ENCODE results near the gene CNIH2. TPM values are rescaled to one million over a fixed set of nuclear protein-coding genes. Genes with fewer than 3 reads are reported as not detected.
A peak's percentile ranks its signal among the peaks of the same experiment; 100 is the strongest.

The CNIH2 gene
- total and polyA plus RNA-seq, 2 of the 8 experiments (the other 6 are each of a cell fraction or from before 2014, with no cell fraction given): 12.5 to 15.8 TPM

DNA sequence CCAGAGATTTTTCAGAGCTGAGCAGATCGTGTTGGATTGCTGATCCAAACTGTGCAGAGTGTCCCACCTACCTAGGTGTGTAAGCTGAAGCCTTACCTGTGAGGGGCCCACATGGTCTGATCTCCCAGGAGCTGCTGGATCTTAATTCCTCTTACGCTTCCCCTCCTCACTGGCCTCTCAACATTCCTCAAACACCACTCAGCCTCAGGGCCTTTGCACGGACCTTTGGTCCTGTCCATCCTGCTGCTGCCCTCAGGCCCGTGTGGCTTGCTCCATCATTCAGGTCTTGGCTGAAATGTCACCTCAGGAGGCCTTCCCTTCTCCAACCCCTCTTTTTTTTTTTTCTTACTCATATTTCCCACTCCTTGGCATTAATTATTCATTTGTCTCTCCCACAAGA is 30.7 kb upstream of the CNIH2 start:
- H3K56ac ChIP-seq (replicated peaks; ENCODE audit: insufficient read length, low read depth, low read length): no peak overlapping the region
- CTCF ChIA-PET (ENCODE audit: partially characterized antibody): interaction anchor here (1.2 to 2.5 kb wide), 4 partner anchors 10 to 27 kb away, joined by 5 to 13 read pairs (median 7); no protein-coding TSS in a partner anchor
- no peak for FAIRE-seq
- H2BK120ac ChIP-seq (replicated peaks; ENCODE audit: low read depth, low read length): no peak overlapping the region
- H4K5ac ChIP-seq (ENCODE audit: insufficient read length, low read depth, low read length): no peak overlapping the region
- no peak overlapping the region for H2AFZ ChIP-seq (ENCODE audit: low read length)
- no peaks in the 10 kb centered on the region for H3K9me3 ChIP-seq (ENCODE audit: insufficient read depth in 2 of 2, low read depth in 1 of 2, low read length in 1 of 2)
- H3K4me2 ChIP-seq (ENCODE audit: insufficient read depth in 1 of 2, low read depth in 2 of 2, low read length in 2 of 2): no peak overlapping the region
- no peaks in the 10 kb centered on the region for H3K36me3 ChIP-seq (ENCODE audit: control insufficient read depth in 2 of 4, insufficient read depth in 4 of 4, low read length in 3 of 4)
- H3K23me2 ChIP-seq (ENCODE audit: low read depth, low read length): no peaks in the 10 kb centered on the region
- H3K23ac ChIP-seq (ENCODE audit: insufficient read length): no peak overlapping the region
- H3K4me1 ChIP-seq (replicated peaks in 1 of 4; ENCODE audit: control insufficient read depth in 3 of 4, insufficient read depth in 4 of 4, low read length in 3 of 4): no peaks in the 10 kb centered on the region
- H3K18ac ChIP-seq (ENCODE audit: extremely low read depth, low read length): no peak overlapping the region
- no peak overlapping the region for H4K91ac ChIP-seq (replicated peaks; ENCODE audit: insufficient read length, low read length)
- H3K4me3 ChIP-seq (ENCODE audit: extremely low read depth in 1 of 4, insufficient read depth in 2 of 4, low read depth in 3 of 4, low read length in 4 of 4): no peak overlapping the region
- H3K9ac ChIP-seq (replicated peaks in 1 of 4; ENCODE audit: extremely low read depth in 1 of 4, low read depth in 3 of 4, low read length in 3 of 4): no peak overlapping the region
- H2BK5ac ChIP-seq (ENCODE audit: low read depth, low read length): no peak overlapping the region
- no peak overlapping the region for H4K8ac ChIP-seq (ENCODE audit: extremely low read depth, insufficient read depth, low read length)
- DNase-seq (ENCODE audit: low read depth in 1 of 2, low spot score in 2 of 2): no peak
- H4K20me1 ChIP-seq (replicated peaks in 1 of 2; ENCODE audit: control insufficient read depth in 1 of 2, insufficient read depth in 2 of 2, low read length in 2 of 2): peaks cover 0 to 7% of the 10 kb centered on the region in 2 experiments
- no peak overlapping the region for H3K27ac ChIP-seq (ENCODE audit: low read depth, low read length)
- no peaks in the 10 kb centered on the region for H3K79me2 ChIP-seq (ENCODE audit: control insufficient read depth in 1 of 2, insufficient read depth in 2 of 2, low read length in 2 of 2)
- no peaks in the 10 kb centered on the region for H3K79me1 ChIP-seq (ENCODE audit: low read depth, low read length)
- POLR2A ChIA-PET (ENCODE audit: partially characterized antibody): interaction anchor here (1.0 to 1.8 kb wide), 4 partner anchors 10 to 36 kb away, joined by 3 to 5 read pairs (median 4); no protein-coding TSS in a partner anchor
- no peak overlapping the region for H3K4ac ChIP-seq (replicated peaks; ENCODE audit: insufficient read length, low read depth, low read length)
- 82% methylated on average over 4 of the region's 4 CpGs; no CpG with 5 or more reads in 1 of the 2 experiments for WGBS, 2 experiments (ENCODE audit: extremely low coverage in 1 of 2, insufficient coverage in 1 of 2, insufficient read length in 1 of 2, insufficient replicate concordance in 2 of 2, low coverage in 1 of 2, low lambda C conversion rate in 2 of 2, missing lambda C conversion rate in 1 of 2)
- H3K14ac ChIP-seq (ENCODE audit: insufficient read length): no peak overlapping the region
- TF ChIP-seq, protein P1, sequence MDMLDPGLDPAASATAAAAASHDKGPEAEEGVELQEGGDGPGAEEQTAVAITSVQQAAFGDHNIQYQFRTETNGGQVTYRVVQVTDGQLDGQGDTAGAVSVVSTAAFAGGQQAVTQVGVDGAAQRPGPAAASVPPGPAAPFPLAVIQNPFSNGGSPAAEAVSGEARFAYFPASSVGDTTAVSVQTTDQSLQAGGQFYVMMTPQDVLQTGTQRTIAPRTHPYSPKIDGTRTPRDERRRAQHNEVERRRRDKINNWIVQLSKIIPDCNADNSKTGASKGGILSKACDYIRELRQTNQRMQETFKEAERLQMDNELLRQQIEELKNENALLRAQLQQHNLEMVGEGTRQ (IDR thresholded peaks at IDR 0.05; ENCODE audit: low read length): no peak
- peak; percentile 71; the same call in 1 of the 2 replicates for TF ChIP-seq KDM1A (IDR thresholded peaks at IDR 0.05; ENCODE audit: borderline replicate concordance, low read length)
- no peak overlapping the region for H2BK15ac ChIP-seq (ENCODE audit: low read length)
- H2BK12ac ChIP-seq (ENCODE audit: low read depth, low read length): no peak overlapping the region
- no peak overlapping the region for H2AK5ac ChIP-seq (ENCODE audit: low read depth, low read length)
- no peak overlapping the region for H2BK20ac ChIP-seq (ENCODE audit: low read length)
- no peaks in the 10 kb centered on the region for H3K27me3 ChIP-seq (replicated peaks in 1 of 4; ENCODE audit: control insufficient read depth in 3 of 4, extremely low read depth in 1 of 4, insufficient read depth in 3 of 4, low read length in 3 of 4)

Data from H1 (cell line).